ENCODE results near the gene KLHL30.

DNA sequence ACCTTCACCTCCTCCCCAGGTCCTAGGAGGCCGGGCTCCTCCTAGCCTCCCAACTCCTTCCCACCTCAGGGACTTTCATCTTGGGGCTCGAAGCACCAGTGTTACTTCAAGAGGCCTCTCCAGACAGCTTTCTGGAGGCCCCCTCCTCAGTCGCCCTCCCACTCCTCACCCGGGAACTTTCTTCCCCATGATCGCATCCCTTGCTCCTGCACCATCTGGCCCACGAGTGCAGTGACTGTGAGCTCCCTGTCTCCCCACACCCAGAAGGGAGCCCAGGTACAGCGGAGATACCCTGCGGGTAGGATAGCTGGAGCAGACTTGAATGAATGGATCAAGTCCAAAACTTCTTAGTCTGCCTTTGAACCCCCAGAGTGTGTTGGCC lies 26.4 kb downstream of the KLHL30 start:
- TF ChIP-seq CTCF (IDR thresholded peaks at IDR 0.05; ENCODE audit: low read length) (no peak), EZH2 (IDR thresholded peaks at IDR 0.05; ENCODE audit: borderline replicate concordance, low read length) (no peak)

All from OCI-LY1 (cell line).